Duodenal mucosa (tissue), 2 donors: Measurements from ENCODE around the gene NPHP4.

Source experiments
- H3K27ac ChIP-seq: one replicate; pipeline ENCODE4 v1.7.0; 2013; ENCODE audit warnings: low read depth, low read length
- H3K27me3 ChIP-seq, 2 donors: one replicate each; pipeline ENCODE4 v1.7.0; 2013; ENCODE audit warnings: low read length in 2 of 2, control low read depth in 1 of 2; ENCODE audit not compliant: insufficient read depth in 2 of 2, control insufficient read depth in 1 of 2
- H3K36me3 ChIP-seq, 2 donors: one replicate each; pipeline ENCODE4 v1.7.0; 2013; ENCODE audit warnings: low read length in 2 of 2, control low read depth in 1 of 2; ENCODE audit not compliant: insufficient read depth in 2 of 2, control insufficient read depth in 1 of 2
- H3K4me1 ChIP-seq, 2 donors: one replicate each; pipeline ENCODE4 v1.7.0; 2013; ENCODE audit warnings: low read length in 2 of 2, control low read depth in 1 of 2; ENCODE audit not compliant: insufficient read depth in 2 of 2, control insufficient read depth in 1 of 2
- H3K4me3 ChIP-seq, 2 donors: one replicate each; pipeline ENCODE4 v1.7.0; 2013; ENCODE audit warnings: low read length in 2 of 2, low read depth in 1 of 2
- H3K9ac ChIP-seq, 2 donors: one replicate each; pipeline ENCODE4 v1.7.0; 2013; ENCODE audit warnings: low read length in 2 of 2, low read depth in 1 of 2
- H3K9me3 ChIP-seq, 2 donors: one replicate each; pipeline ENCODE4 v1.7.0; 2013; ENCODE audit warnings: low read length in 2 of 2, control low read depth in 1 of 2; ENCODE audit not compliant: control insufficient read depth in 1 of 2

NPHP4 gene

DNA sequence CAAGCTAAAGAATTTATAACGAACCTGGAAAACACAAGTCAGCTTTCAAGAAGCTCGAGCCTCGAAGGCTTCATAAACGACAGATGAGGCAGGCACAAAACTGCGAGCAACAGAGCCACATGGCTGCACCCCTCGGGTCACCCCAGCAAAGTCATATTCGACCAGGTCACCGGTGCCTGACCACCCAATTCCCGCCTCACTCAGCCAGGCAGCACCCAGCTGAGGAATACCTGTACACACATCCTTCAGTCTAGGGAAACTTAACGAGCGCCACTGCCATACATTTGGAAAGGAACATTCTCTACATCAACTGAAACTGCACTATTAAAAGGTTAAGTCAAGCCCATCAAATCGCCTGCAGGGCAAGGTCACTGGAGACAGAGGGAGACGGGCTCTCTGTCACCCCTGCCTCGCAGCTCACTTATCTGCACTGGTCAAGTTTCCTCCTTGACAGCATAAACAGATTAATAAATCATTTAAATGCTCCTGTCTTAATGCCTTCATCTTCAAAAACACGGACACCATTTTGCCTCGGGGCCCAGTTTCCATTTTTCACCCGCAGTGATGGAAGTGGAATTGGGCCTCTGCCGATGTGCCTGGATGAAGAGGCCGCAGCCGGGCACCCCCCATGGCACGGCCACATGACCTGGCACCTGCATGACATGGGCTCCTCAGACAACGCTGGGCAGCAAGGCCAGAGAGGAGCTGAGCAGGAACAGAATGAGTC, 20.6 kb downstream of the NPHP4 start:
- no peak overlapping the region for H3K27ac ChIP-seq
- no peaks in the 10 kb centered on the region for H3K27me3 ChIP-seq
- peaks cover 14 to 17% of the 10 kb centered on the region in 2 donors for H3K4me1 ChIP-seq
- no peak overlapping the region for H3K4me3 ChIP-seq
- no peaks in the 10 kb centered on the region for H3K9me3 ChIP-seq
- no peak overlapping the region for H3K9ac ChIP-seq
- peaks cover 0 to 9% of the 10 kb centered on the region in 2 donors for H3K36me3 ChIP-seq

DNA sequence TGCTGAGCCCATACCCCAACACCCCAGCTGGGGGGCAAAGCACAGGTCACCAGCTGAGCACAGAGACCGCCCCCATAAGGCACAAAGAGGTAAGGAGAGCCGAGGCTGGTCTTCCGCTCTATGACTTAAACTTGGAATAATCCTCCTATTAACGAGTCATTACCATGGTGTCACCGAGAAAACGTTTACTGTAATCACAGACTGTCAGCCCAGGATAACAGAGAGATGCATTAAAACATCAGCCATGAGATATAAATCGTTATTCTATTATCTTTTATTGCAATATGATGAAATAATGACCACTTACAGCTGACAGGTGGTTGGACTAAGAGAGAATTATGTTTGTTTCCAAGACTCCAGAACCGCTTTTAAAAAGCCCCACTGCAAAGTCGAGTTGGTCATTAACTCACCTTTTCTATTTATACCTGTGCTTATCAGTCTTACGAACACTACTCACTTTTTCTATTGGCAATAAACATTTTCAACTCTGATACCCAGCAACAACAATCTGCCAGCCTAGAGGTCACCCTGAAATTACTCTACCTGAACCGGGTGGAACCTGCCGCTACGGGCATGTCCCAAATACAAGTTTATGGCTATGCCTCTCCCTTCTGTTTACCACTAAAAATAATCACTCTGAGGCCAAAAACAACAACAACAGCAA, 21.5 kb downstream of the NPHP4 start:
- H3K27me3 ChIP-seq, result no peaks in the 10 kb centered on the region
- H3K9ac ChIP-seq, result no peak overlapping the region
- H3K9me3 ChIP-seq, result no peaks in the 10 kb centered on the region
- peaks cover 0 to 4% of the 10 kb centered on the region in 2 donors for H3K36me3 ChIP-seq
- peaks cover 14 to 17% of the 10 kb centered on the region in 2 donors for H3K4me1 ChIP-seq
- no peak overlapping the region for H3K4me3 ChIP-seq
- H3K27ac ChIP-seq, result no peak overlapping the region

DNA sequence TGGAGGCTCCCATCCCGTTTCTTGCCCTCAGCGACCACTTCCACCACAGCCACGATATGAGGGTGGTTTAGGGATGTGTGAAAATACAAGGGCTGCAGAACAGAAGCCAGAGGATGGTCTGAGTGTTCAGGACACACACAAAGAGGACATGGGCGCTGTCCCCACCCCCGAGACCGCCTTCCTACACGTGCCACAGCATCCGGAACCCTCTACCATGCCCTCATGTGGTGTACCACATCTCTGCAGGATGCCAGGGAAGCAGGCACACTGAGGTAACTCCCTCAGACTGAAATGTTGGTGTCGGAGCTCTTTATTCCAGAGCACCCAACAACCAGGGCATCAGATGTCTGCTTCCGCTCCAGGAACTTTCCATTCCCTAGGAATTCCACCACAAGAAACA, 23.1 kb downstream of the NPHP4 start:
- H3K27me3 ChIP-seq, result no peaks in the 10 kb centered on the region
- no peak overlapping the region for H3K4me3 ChIP-seq
- H3K9ac ChIP-seq, result no peak overlapping the region
- peaks cover 0 to 4% of the 10 kb centered on the region in 2 donors for H3K36me3 ChIP-seq
- no peak overlapping the region for H3K27ac ChIP-seq
- H3K4me1 ChIP-seq, result peaks cover 7 to 11% of the 10 kb centered on the region in 2 donors
- no peaks in the 10 kb centered on the region for H3K9me3 ChIP-seq

DNA sequence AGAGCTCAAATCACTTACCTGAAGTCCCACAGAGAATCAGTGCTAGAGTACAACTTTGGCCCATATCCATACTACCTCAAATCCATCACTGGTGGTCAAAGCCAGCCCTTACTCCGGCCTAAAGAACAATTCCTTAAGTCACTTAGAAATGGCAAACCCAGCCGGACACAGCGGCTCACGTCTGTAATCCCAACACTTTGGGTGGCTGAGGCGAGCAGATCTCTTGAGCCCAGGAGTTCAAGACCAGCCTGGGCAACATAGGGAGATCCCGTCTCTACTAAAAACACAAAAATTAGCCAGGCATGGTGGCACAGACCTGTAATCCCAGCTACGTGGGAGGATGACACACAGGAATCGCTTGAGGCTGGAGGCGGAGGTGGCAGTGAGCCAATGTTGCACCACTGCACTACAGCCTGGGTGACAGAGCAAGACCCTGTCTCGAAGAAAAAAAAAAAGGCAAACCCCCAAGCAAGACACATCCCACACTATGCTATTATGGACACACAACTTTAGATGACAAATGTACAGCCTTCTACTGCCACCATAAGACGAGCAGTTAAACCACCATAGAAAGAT, 24.0 kb downstream of the NPHP4 start:
- peaks cover 7 to 11% of the 10 kb centered on the region in 2 donors for H3K4me1 ChIP-seq
- H3K9ac ChIP-seq, result no peak overlapping the region
- H3K36me3 ChIP-seq, result peaks cover 0 to 4% of the 10 kb centered on the region in 2 donors
- no peaks in the 10 kb centered on the region for H3K27me3 ChIP-seq
- H3K4me3 ChIP-seq, result no peak overlapping the region
- no peak overlapping the region for H3K27ac ChIP-seq
- no peaks in the 10 kb centered on the region for H3K9me3 ChIP-seq

DNA sequence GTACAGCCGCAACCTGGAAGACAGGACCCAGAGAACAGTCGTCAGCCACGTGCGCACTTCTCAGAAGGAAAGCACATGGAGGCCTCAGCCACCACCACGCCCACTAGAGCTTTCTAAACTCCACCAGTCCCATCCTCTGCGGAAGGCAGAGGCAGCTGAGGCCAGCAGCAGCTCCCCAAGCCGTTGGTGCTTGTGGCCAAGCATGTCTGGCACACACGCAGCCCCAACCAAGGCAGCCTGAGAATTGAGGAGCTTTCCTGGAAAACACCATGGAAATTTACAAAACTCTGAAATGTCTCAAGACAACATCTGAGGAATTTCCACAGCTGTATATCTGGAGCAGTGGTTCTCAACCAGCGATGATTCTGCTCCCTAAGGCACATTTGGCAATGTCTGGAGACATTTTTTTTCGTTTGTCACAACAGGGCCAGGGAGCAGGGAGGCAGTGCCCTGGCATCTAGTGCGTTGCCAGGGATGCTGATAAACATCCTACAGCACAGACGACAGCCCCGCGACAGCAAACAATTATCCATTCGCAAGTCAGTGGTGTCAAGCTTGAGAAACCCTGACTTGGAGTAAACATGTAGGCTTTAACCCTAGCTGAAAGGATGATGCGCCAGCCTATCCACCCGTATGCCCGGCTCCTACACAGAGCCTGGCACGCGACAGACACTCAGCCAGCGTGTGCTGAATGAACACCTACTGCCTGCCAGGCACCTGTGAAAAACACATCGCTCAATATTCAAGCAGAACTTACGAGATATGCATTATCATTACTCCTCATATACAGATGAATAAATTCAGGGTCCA, 24.7 kb downstream of the NPHP4 start:
- peaks cover 7 to 11% of the 10 kb centered on the region in 2 donors for H3K4me1 ChIP-seq
- H3K9me3 ChIP-seq, result no peaks in the 10 kb centered on the region
- no peak overlapping the region for H3K4me3 ChIP-seq
- H3K27me3 ChIP-seq, result no peaks in the 10 kb centered on the region
- H3K36me3 ChIP-seq, result peaks cover 0 to 6% of the 10 kb centered on the region in 2 donors
- no peak overlapping the region for H3K27ac ChIP-seq
- H3K9ac ChIP-seq, result no peak overlapping the region

DNA sequence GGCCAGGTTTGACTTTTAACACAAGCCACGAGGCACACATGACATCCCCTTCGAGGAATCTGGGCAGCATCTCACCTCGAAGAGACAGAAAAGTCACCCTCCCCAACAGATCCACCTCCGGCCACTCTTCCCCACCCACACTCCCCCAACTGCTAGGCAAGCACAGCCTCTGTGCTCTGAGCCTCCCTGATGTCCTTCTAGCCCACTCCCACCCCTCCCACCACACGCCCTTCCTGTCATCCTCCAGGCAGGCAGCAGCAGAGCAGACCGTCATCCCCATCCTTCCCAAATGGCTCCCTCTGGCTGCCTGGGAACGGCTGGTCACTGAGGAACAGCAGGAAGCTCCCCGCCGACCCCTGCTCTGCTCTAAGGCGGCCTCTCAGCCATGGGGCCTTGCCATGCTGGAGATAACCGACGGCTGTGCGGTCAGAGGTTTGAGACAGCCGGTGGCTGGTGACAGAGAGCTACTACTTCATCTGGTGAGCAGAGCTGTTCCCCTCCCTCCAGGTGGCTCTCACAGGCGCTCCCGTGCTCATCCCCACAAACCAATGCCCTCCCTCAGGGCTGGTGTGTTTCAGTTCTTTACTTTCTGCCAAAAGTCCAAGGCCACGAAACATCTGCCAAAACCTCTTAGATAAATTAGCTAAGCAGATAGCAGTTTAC, 25.6 kb downstream of the NPHP4 start:
- Histone ChIP-seq H3K9me3 (no peaks in the 10 kb centered on the region), H3K36me3 (peaks cover 0 to 11% of the 10 kb centered on the region in 2 donors), H3K27ac (no peak overlapping the region), H3K4me3 (no peak overlapping the region), H3K9ac (no peak overlapping the region), H3K4me1 (peaks cover 6 to 11% of the 10 kb centered on the region in 2 donors), H3K27me3 (no peaks in the 10 kb centered on the region)

DNA sequence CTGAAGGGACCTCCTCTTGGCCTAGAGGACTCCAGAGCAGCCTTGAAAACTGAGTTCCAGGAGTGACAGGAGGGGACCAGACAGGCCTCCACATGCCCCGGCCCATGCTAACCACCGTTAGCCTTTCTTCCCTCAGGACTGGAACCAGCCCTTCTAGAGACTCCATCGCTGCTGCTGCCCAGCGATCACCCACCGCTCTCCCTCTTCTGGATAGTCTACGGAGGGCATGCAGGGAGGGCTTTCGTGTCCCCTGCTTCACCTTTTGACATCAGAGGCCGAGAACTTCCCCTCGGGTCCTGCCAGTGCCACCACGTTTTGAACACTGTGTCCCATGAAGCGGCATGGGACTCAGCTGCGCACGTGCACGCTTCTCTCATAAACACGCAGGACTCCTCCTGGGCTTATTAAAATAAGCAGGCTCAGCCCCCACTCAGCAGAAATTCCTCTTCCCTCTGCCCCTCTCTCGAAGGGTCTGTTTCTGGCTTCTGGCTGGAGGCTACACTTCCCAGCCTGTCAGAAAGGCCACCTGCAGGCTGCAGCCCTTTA, 26.6 kb downstream of the NPHP4 start:
- H3K9ac ChIP-seq, result no peak overlapping the region
- no peak overlapping the region for H3K27ac ChIP-seq
- peaks cover 9 to 19% of the 10 kb centered on the region in 2 donors for H3K36me3 ChIP-seq
- peaks cover 0 to 3% of the 10 kb centered on the region in 2 donors for H3K4me1 ChIP-seq
- H3K9me3 ChIP-seq, result no peaks in the 10 kb centered on the region
- H3K27me3 ChIP-seq, result no peaks in the 10 kb centered on the region
- H3K4me3 ChIP-seq, result no peak overlapping the region

DNA sequence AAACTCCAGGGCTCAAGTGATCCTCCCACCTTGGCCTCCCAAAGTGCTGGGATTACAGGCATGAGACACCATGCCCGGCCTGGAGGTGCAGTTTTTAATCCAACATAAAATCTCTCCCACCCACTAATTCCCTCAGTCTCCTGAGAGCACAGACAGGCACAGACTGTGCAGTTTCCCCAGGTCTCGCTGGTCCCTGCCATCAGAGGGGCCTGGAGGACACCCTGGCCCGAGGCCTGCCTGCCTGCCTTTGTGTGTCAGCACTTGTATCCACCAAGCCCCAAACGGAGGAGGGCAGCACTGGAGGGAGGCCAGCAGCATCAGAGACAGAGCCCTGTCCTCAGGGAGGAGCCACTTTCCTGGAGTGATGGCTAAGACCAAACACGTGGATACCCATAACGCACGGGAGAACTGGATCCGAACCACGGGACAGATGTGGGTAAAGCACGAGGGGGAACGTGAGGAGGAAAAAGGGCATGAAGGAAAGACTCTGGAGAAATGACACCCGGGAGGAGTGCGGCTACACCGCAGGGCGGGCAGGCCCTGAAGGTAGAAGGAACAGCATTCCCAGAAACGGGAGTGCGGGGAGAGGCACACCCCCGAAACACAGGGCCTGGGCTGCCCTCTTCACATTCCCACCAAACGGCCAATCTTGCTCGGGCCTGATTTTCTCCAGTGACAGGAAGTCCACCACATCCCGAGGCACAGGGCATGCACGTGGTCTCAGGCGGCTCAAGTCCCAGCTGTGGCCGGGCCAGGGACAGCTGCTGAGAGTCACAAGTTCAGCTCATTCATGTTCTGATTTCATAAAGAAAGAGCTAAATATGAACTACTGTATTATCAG, 29.7 kb downstream of the NPHP4 start:
- H3K27me3 ChIP-seq, result no peaks in the 10 kb centered on the region
- no peak overlapping the region for H3K27ac ChIP-seq
- peaks cover 14 to 32% of the 10 kb centered on the region in 2 donors for H3K36me3 ChIP-seq
- H3K4me1 ChIP-seq, result no peaks in the 10 kb centered on the region
- H3K4me3 ChIP-seq, result no peak overlapping the region
- H3K9me3 ChIP-seq, result no peaks in the 10 kb centered on the region
- no peak overlapping the region for H3K9ac ChIP-seq

DNA sequence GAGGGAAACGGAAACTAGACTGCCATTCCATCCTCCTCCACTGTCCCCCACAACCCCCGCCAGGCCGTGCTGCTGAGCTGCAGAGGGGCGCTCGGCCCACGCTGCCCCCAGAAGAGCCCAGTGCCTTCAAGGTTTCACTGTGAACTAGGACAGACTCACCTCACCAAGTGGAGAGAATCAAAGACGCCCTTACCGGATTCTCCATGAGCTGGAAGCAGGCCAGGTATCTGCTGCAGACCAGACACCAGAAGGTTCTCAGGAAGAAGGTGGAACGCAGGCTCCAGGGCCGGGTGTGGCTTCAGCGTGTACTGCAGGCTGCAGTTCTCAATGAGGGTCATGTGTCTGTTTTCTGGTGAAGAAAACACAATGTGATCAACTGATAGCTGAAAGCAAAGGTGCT, 30.6 kb downstream of the NPHP4 start:
- no peak overlapping the region for H3K27ac ChIP-seq
- H3K36me3 ChIP-seq, result peaks cover 14 to 31% of the 10 kb centered on the region in 2 donors
- no peak overlapping the region for H3K4me3 ChIP-seq
- H3K9ac ChIP-seq, result no peak overlapping the region
- H3K9me3 ChIP-seq, result no peaks in the 10 kb centered on the region
- H3K27me3 ChIP-seq, result no peaks in the 10 kb centered on the region
- no peaks in the 10 kb centered on the region for H3K4me1 ChIP-seq
